ENCODE data around the gene FHOD1. TPM values are rescaled to one million over a fixed set of nuclear protein-coding genes. Genes with fewer than 3 reads are reported as not detected.

Gene FHOD1
- total and polyA plus RNA-seq, 9 of the 15 experiments (the other 6 are each of a cell fraction or from before 2014, with no cell fraction given), result 18.7 to 126 (median 32.3) TPM

DNA sequence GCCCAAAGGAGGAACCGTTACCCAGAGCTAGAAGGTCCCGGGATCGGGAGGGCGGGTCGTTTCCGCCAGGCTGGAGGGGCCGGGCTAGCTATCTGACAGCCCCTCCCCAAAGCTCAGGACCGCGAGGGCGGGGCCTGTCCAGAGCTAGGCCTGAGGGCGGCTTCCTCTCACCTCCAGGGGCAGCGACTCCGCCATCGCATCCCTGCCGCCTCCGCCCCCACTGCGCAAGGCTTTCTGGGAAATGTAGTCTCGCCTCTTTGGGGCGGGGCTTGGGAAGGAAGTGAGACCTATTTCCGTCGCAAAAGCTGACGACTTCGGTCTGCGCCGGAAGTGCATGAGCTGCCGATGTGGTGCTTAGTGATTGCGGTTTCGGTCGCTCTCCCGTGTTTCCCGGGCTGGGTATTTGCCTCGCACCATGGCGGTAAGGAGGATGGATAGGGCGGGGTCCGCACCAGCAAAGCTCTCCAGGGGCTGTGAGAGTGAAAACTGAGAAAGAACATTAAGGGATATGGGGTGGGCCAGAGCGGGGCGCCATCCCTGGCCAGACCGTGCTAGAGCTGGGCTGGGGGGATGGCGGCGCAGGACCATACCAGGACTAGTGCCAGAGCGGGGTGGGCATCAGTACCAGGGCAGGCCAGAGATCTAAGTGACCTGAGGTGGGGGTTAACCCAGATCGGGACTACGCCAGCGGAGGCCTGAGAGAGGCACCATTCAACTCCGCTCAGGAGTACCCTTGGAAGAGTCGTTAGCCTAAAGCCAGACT is 20.3 kb downstream of the FHOD1 start, which contains the start of gene TMEM208 (continued):
- TF ChIP-seq GTF2F1 (IDR thresholded peaks at IDR 0.05; ENCODE audit: low read depth, low read length), result 0 out of 2 replicates have a peak, but pooled peaks have one; percentile 26
- no peak for TF ChIP-seq ZNF699 (CRISPR knock-in tag; IDR thresholded peaks at IDR 0.05; ENCODE audit: insufficient replicate concordance)
- TF ChIP-seq GTF2E2 (tag; IDR thresholded peaks at IDR 0.05), result no peak
- TF ChIP-seq TAF1 (IDR thresholded peaks at IDR 0.05; ENCODE audit: control insufficient read depth, extremely low read depth, insufficient read depth, low read length, severe bottlenecking), result peak; percentile 76
- TF ChIP-seq DMBX1 (CRISPR knock-in tag; IDR thresholded peaks at IDR 0.05; ENCODE audit: borderline replicate concordance), result no peak
- TF ChIP-seq ETV1 (tag; conservative IDR thresholded peaks at IDR 0.05; ENCODE audit: low read depth), result peak; percentile 86
- TF ChIP-seq FOXM1 (IDR thresholded peaks at IDR 0.05; ENCODE audit: low read depth), result no peak
- TF ChIP-seq FOXM1 (CRISPR knock-in tag; IDR thresholded peaks at IDR 0.05; ENCODE audit: low read depth), result no peak
- no peak for TF ChIP-seq PCBP2 (IDR thresholded peaks at IDR 0.05; ENCODE audit: low read depth, low read length, poor library complexity, severe bottlenecking)
- no peak for TF ChIP-seq CBX2 (IDR thresholded peaks at IDR 0.05; ENCODE audit: insufficient read depth, low read length, poor library complexity, severe bottlenecking)
- no peak for TF ChIP-seq PHB (CRISPR knock-in tag; IDR thresholded peaks at IDR 0.05)
- TF ChIP-seq, protein P1, sequence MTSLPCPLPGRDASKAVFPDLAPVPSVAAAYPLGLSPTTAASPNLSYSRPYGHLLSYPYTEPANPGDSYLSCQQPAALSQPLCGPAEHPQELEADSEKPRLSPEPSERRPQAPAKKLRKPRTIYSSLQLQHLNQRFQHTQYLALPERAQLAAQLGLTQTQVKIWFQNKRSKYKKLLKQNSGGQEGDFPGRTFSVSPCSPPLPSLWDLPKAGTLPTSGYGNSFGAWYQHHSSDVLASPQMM (CRISPR knock-in tag; IDR thresholded peaks at IDR 0.05), result no peak
- peak; percentile 87 for TF ChIP-seq HDAC2 (IDR thresholded peaks at IDR 0.05)
- TF ChIP-seq, protein P2, sequence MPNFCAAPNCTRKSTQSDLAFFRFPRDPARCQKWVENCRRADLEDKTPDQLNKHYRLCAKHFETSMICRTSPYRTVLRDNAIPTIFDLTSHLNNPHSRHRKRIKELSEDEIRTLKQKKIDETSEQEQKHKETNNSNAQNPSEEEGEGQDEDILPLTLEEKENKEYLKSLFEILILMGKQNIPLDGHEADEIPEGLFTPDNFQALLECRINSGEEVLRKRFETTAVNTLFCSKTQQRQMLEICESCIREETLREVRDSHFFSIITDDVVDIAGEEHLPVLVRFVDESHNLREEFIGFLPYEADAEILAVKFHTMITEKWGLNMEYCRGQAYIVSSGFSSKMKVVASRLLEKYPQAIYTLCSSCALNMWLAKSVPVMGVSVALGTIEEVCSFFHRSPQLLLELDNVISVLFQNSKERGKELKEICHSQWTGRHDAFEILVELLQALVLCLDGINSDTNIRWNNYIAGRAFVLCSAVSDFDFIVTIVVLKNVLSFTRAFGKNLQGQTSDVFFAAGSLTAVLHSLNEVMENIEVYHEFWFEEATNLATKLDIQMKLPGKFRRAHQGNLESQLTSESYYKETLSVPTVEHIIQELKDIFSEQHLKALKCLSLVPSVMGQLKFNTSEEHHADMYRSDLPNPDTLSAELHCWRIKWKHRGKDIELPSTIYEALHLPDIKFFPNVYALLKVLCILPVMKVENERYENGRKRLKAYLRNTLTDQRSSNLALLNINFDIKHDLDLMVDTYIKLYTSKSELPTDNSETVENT (CRISPR knock-in tag; IDR thresholded peaks at IDR 0.05), result peak; percentile 55; the same call in 1 of the 2 replicates
- TF ChIP-seq ZNF24 (IDR thresholded peaks at IDR 0.05), result no peak
- TF ChIP-seq GATAD2B (IDR thresholded peaks at IDR 0.05; ENCODE audit: borderline replicate concordance), result no peak
- TF ChIP-seq ZNF551 (CRISPR knock-in tag; IDR thresholded peaks at IDR 0.05), result no peak
- peak; percentile 47 for TF ChIP-seq BHLHE40 (IDR thresholded peaks at IDR 0.05; ENCODE audit: low read length)
- no peak for TF ChIP-seq PTTG1 (tag; IDR thresholded peaks at IDR 0.05; ENCODE audit: low read depth)
- TF ChIP-seq RAD21 (CRISPR knock-in tag; conservative IDR thresholded peaks at IDR 0.05 in 1 of 2, IDR thresholded peaks at IDR 0.05 in 1 of 2), result peak in 1 of 2 experiments; percentile 6; a peak in 1 of 4 replicates
- TF ChIP-seq TGIF2 (CRISPR knock-in tag; IDR thresholded peaks at IDR 0.05), result no peak; the same call in 1 of the 2 replicates
- TF ChIP-seq ZSCAN32 (CRISPR knock-in tag; IDR thresholded peaks at IDR 0.05), result no peak
- peak; percentile 82 for TF ChIP-seq ZNF766 (CRISPR knock-in tag; conservative IDR thresholded peaks at IDR 0.05)
- no peak for TF ChIP-seq ZFPM2 (CRISPR knock-in tag; IDR thresholded peaks at IDR 0.05)
- TF ChIP-seq KHSRP (IDR thresholded peaks at IDR 0.05), result peak; percentile 90
- TF ChIP-seq ELF2 (CRISPR knock-in tag; IDR thresholded peaks at IDR 0.05), result peak; percentile 100
- TF ChIP-seq KDM2B (CRISPR knock-in tag; IDR thresholded peaks at IDR 0.05), result no peak
- no peak for TF ChIP-seq COPS2 (conservative IDR thresholded peaks at IDR 0.05)
- TF ChIP-seq SRSF1 (IDR thresholded peaks at IDR 0.05; ENCODE audit: low read depth, low read length), result no peak

Measured in K562 (cell line).